ENCODE measurements around the gene FCHSD2.

DNA sequence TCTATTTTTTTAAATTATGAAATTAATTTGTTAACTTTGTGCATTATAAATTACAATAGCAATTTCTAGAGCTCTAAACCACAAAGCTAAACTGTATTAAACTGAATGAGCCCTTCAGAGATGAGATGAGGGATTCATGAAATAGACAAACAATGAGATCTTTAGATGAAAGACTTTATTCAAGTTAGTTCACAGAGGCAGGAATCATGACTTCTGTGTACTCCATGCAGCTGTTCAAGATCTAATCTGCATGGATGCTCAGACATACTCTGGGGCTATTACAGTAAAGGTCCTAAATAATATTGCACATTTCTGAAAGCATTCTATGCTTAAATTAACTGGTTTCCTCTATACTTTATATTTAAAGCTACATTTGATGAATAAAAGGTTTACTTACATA lies 122.7 kb downstream of the FCHSD2 start:
- TF ChIP-seq, protein P1, sequence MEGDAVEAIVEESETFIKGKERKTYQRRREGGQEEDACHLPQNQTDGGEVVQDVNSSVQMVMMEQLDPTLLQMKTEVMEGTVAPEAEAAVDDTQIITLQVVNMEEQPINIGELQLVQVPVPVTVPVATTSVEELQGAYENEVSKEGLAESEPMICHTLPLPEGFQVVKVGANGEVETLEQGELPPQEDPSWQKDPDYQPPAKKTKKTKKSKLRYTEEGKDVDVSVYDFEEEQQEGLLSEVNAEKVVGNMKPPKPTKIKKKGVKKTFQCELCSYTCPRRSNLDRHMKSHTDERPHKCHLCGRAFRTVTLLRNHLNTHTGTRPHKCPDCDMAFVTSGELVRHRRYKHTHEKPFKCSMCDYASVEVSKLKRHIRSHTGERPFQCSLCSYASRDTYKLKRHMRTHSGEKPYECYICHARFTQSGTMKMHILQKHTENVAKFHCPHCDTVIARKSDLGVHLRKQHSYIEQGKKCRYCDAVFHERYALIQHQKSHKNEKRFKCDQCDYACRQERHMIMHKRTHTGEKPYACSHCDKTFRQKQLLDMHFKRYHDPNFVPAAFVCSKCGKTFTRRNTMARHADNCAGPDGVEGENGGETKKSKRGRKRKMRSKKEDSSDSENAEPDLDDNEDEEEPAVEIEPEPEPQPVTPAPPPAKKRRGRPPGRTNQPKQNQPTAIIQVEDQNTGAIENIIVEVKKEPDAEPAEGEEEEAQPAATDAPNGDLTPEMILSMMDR (IDR thresholded peaks at IDR 0.05; ENCODE audit: insufficient read depth, low read depth, low read length): no peak
- no peak for TF ChIP-seq EZH2 (IDR thresholded peaks at IDR 0.05; ENCODE audit: insufficient read depth, low read length)

All from astrocyte (in vitro differentiated cells and primary cell).